Kidney (tissue), 14 donors: ENCODE data around the gene ANKRD44. TPM values are rescaled to one million over a fixed set of nuclear protein-coding genes. Genes with fewer than 3 reads are reported as not detected.

ENCODE experiments used
- DNase-seq, 5 donors: peaks; one replicate each; pipeline ENCODE4 v3.0.0-alpha.2; 2013 to 2020
- FAIRE-seq: peaks from 2 replicates; lab custom pipeline; 2012; peaks lifted over from hg19 to GRCh38; lab: Jason Lieb, UNC
- H3K27ac ChIP-seq, 2 donors: one replicate each; pipeline ENCODE4 v1.7.0; 2013; ENCODE audit warnings: low read depth in 2 of 2, low read length in 2 of 2, inconsistent platforms in 1 of 2
- H3K27me3 ChIP-seq: one replicate; pipeline ENCODE4 v1.7.1; 2013; ENCODE audit warnings: low read length, inconsistent platforms; ENCODE audit not compliant: control insufficient read depth, insufficient read depth
- H3K36me3 ChIP-seq, 3 donors: one replicate each; pipeline versions ENCODE4 v1.7.0 to v1.7.1; 2013; ENCODE audit warnings: low read length in 3 of 3, control low read depth in 1 of 3, inconsistent platforms in 1 of 3; ENCODE audit not compliant: insufficient read depth in 3 of 3, control insufficient read depth in 2 of 3
- H3K4me1 ChIP-seq, 3 donors: one replicate each; pipeline versions ENCODE4 v1.7.0 to v1.7.1; 2013; ENCODE audit warnings: low read length in 3 of 3, inconsistent platforms in 1 of 3, low read depth in 1 of 3; ENCODE audit not compliant: control insufficient read depth in 2 of 3, insufficient read depth in 2 of 3
- H3K4me3 ChIP-seq, 3 donors: one replicate each; pipeline versions ENCODE4 v1.7.0 to v1.8.1; 2013; ENCODE audit warnings: low read length in 3 of 3, control low read depth in 1 of 3, inconsistent platforms in 1 of 3
- H3K9ac ChIP-seq, 3 donors: one replicate each; pipeline versions ENCODE4 v1.7.0 to v1.7.1; 2013; ENCODE audit warnings: low read length in 3 of 3, control low read depth in 1 of 3, inconsistent platforms in 1 of 3
- H3K9me3 ChIP-seq, 3 donors: one replicate each; pipeline versions ENCODE4 v1.7.0 to v1.7.1; 2013; ENCODE audit warnings: low read length in 3 of 3, control low read depth in 1 of 3, inconsistent platforms in 1 of 3; ENCODE audit not compliant: control insufficient read depth in 2 of 3, insufficient read depth in 1 of 3
- CTCF ChIP-seq: IDR thresholded peaks from 3 replicates; pipeline ENCODE4 v1.5.1; 2012; ENCODE audit warnings: mild to moderate bottlenecking, moderate library complexity, borderline replicate concordance; ENCODE audit not compliant: insufficient read depth; ENCODE audit errors: extremely low read depth
- intact Hi-C: fragments of 100-400 bp; cut with DNase I; formaldehyde crosslinking; loops from one replicate; pipeline ENCODE4 v1.11.1; 2022
- polyA plus RNA-seq: library from polyadenylated mRNA; stranded (reverse); fragments of 350-450 nt; fragmentation: Illumina TruSeq; extraction: RNeasy Lipid Tissue Mini Kit (QIAGEN cat#74804); gene quantifications from one replicate; pipeline ENCODE4 v1.2.3, GENCODE V29; 2014; ENCODE audit warnings: low read depth, low replicate concordance; ENCODE audit not compliant: insufficient read depth
- total RNA-seq: library from RNA; stranded (reverse); fragmentation: NEBNext Ultra II Directional; extraction: Animal tissue kit (Norgen Biotek cat#: 25700); gene quantifications from one replicate; pipeline ENCODE4 v1.2.1, GENCODE V29; 2021
- donor health status: control.
- donor health status: control.
- donor health status: control.
- donor health status: control.
- donor health status: control.
- donor health status: DM: yes; HTN: yes; CAD: no.
- donor health status: Normal renal cell carcinoma (clear cell type).

The ANKRD44 gene
- total and polyA plus RNA-seq, 2 donors from 2014 or later: 2.2 to 39.2 TPM

- FAIRE-seq: no peak
- intact Hi-C loops: no loop called here
- H3K27me3 ChIP-seq: no peaks in the 10 kb centered on the region
- H3K4me3 ChIP-seq: no peak overlapping the region
- H3K9ac ChIP-seq: no peak overlapping the region
- H3K36me3 ChIP-seq: no peaks in the 10 kb centered on the region
- no peak for TF ChIP-seq CTCF
- no peak overlapping the region for H3K27ac ChIP-seq
- DNase-seq: no peak
- H3K4me1 ChIP-seq: peaks cover 0 to 3% (median 0%) of the 10 kb centered on the region in 3 donors
- H3K9me3 ChIP-seq: no peaks in the 10 kb centered on the region
These were observed 355.5 kb downstream of the ANKRD44 start for GRCh38 chr2:196955036-196955435.

- H3K4me1 ChIP-seq: no peaks in the 10 kb centered on the region
- TF ChIP-seq CTCF: no peak
- H3K9me3 ChIP-seq: no peaks in the 10 kb centered on the region
- FAIRE-seq: no peak
- intact Hi-C loops: no loop called here
- no peak for DNase-seq
- no peaks in the 10 kb centered on the region for H3K36me3 ChIP-seq
- no peak overlapping the region for H3K27ac ChIP-seq
- H3K27me3 ChIP-seq: no peaks in the 10 kb centered on the region
- H3K9ac ChIP-seq: no peak overlapping the region
- H3K4me3 ChIP-seq: no peak overlapping the region
These were observed 356.6 kb downstream of the ANKRD44 start for GRCh38 chr2:196954001-196954400.

- DNase-seq (no peak), FAIRE-seq (no peak)
- Histone ChIP-seq H3K36me3 (no peaks in the 10 kb centered on the region), H3K4me3 (no peak overlapping the region), H3K9me3 (no peaks in the 10 kb centered on the region), H3K27me3 (no peaks in the 10 kb centered on the region), H3K9ac (no peak overlapping the region), H3K4me1 (no peaks in the 10 kb centered on the region), H3K27ac (no peak overlapping the region)
- intact Hi-C loops: no loop called here
- no peak for TF ChIP-seq CTCF
These were observed 357.6 kb downstream of the ANKRD44 start for GRCh38 chr2:196952936-196953335.

- Histone ChIP-seq H3K27me3 (no peaks in the 10 kb centered on the region), H3K9ac (no peak overlapping the region), H3K4me3 (no peak overlapping the region), H3K27ac (no peak overlapping the region), H3K9me3 (no peaks in the 10 kb centered on the region), H3K4me1 (no peaks in the 10 kb centered on the region), H3K36me3 (no peaks in the 10 kb centered on the region)
- intact Hi-C loops: no loop called here
- DNase-seq (no peak), FAIRE-seq (no peak)
- no peak for TF ChIP-seq CTCF
These were observed 358.6 kb downstream of the ANKRD44 start for GRCh38 chr2:196951973-196952372.
